DOHH2 (cell line): ENCODE results near the gene ADAMTSL4.

Experiments used
- EZH2phosphoT487 ChIP-seq: fragments of 200-600 bp; sonication (generic); IDR thresholded peaks from 2 replicates; pipeline ENCODE4 v1.6.1; 2017; ENCODE audit warnings: borderline replicate concordance, mild to moderate bottlenecking, antibody characterized with exemption, low read length, moderate library complexity, mixed read lengths
- TF ChIP-seq, protein P1 (sequence below): fragments of 200-600 bp; sonication (generic); IDR thresholded peaks from one replicate; pipeline ENCODE4 v1.5.1; 2014; ENCODE audit warnings: antibody characterized with exemption, mild to moderate bottlenecking, low read depth, low read length; ENCODE audit not compliant: poor library complexity, severe bottlenecking

DNA sequence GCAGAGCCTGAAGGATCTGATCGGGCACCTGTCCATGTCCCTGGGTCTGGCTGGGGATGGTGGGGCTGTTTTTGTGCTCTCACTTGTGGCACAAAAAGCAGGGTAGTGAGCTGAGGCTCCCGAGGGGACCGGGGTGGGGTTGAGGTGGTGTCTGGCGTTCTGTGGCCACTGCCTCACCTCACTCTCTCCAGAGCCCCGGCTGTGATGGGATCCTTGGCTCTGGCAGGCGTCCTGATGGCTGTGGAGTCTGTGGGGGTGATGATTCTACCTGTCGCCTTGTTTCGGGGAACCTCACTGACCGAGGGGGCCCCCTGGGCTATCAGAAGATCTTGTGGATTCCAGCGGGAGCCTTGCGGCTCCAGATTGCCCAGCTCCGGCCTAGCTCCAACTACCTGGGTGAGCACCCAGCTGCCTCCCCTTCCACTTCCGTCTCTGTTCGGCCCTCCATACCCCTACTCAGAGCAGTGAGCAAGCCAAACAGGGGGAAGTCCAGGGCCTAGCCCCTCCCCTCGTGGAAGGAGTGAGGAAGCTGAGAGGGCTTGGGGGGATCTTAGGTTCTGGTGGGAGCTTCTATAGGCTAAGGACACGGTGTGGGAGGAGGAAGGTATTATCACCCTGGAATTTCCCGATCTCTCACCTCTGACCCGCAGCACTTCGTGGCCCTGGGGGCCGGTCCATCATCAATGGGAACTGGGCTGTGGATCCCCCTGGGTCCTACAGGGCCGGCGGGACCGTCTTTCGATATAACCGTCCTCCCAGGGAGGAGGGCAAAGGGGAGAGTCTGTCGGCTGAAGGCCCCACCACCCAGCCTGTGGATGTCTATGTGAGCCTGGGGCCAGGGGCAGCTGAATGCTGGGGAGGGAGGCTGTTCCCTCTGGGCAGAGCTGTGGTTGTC, 7.0 kb downstream of the ADAMTSL4 start:
- TF ChIP-seq, protein P1, sequence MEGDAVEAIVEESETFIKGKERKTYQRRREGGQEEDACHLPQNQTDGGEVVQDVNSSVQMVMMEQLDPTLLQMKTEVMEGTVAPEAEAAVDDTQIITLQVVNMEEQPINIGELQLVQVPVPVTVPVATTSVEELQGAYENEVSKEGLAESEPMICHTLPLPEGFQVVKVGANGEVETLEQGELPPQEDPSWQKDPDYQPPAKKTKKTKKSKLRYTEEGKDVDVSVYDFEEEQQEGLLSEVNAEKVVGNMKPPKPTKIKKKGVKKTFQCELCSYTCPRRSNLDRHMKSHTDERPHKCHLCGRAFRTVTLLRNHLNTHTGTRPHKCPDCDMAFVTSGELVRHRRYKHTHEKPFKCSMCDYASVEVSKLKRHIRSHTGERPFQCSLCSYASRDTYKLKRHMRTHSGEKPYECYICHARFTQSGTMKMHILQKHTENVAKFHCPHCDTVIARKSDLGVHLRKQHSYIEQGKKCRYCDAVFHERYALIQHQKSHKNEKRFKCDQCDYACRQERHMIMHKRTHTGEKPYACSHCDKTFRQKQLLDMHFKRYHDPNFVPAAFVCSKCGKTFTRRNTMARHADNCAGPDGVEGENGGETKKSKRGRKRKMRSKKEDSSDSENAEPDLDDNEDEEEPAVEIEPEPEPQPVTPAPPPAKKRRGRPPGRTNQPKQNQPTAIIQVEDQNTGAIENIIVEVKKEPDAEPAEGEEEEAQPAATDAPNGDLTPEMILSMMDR = no peak
- no peak for TF ChIP-seq EZH2phosphoT487
